Stimulated activated CD8-positive, alpha-beta memory T cell treated with anti-CD3 and anti-CD28 coated beads, Interleukin-2, amount 100 ng/mL, for 1 hour (primary cell): ENCODE data around the gene SLX9.

Experiments
- DNase-seq, 2 donors: peaks; one replicate each; pipeline ENCODE4 v3.0.0-alpha.2; 2020; ENCODE audit warnings: low read depth in 2 of 2

Gene SLX9

GRCh38 chr21:44959376-44960091, 19.7 kb downstream of the SLX9 start:
- no peak for DNase-seq

GRCh38 chr21:44960141-44961092, 20.6 kb downstream of the SLX9 start:
- DNase-seq, result no peak

GRCh38 chr21:44962403-44962966, 22.7 kb downstream of the SLX9 start:
- no peak for DNase-seq

- DNase-seq, result no peak
Measured at GRCh38 chr21:44964381-44964780, 24.6 kb downstream of the SLX9 start.

- no peak for DNase-seq
Measured at GRCh38 chr21:44965251-44966022, 25.6 kb downstream of the SLX9 start.

- no peak for DNase-seq
Measured at GRCh38 chr21:44966135-44967081, 26.6 kb downstream of the SLX9 start.

GRCh38 chr21:44967082-44968047, 27.5 kb downstream of the SLX9 start:
- no peak for DNase-seq

GRCh38 chr21:44969066-44969670, 29.3 kb downstream of the SLX9 start:
- DNase-seq, result no peak

GRCh38 chr21:44969931-44970755, 30.3 kb downstream of the SLX9 start:
- DNase-seq, result no peak

GRCh38 chr21:44970766-44971671, 31.2 kb downstream of the SLX9 start:
- no peak for DNase-seq

- no peak for DNase-seq
Measured at GRCh38 chr21:44971672-44971995, 31.8 kb downstream of the SLX9 start.

GRCh38 chr21:44972301-44972814, 32.5 kb downstream of the SLX9 start:
- no peak for DNase-seq

- DNase-seq, result no peak
Measured at GRCh38 chr21:44972821-44973220, 33.0 kb downstream of the SLX9 start.

GRCh38 chr21:44973598-44973997, 33.8 kb downstream of the SLX9 start:
- DNase-seq, result no peak

GRCh38 chr21:44974676-44975075, 34.8 kb downstream of the SLX9 start:
- DNase-seq, result no peak

GRCh38 chr21:44975720-44976555, 36.1 kb downstream of the SLX9 start:
- DNase-seq, result no peak
